GM23338 (cell line): ENCODE measurements around the gene KRTAP12-1. TPM values are rescaled to one million over a fixed set of nuclear protein-coding genes. Genes with fewer than 3 reads are reported as not detected.

ENCODE experiments used
- ATAC-seq: fragments of 200-7000 bp; cut with Tn5 transposase; 3 replicates; pipeline ENCODE4 v1.9.1; 2020
- DNase-seq: peaks from one replicate; pipeline ENCODE4 v3.0.0-alpha.2; 2015; ENCODE audit warnings: low spot score
- H2AFZ ChIP-seq: fragments of 200-600 bp; sonication (generic); 2 replicates; pipeline ENCODE4 v1.8.0; 2016; ENCODE audit warnings: antibody characterized with exemption, mild to moderate bottlenecking, moderate library complexity
- H3F3A ChIP-seq: fragments of 200-600 bp; sonication (generic); replicated peaks from 2 replicates; pipeline ENCODE4 v1.8.0; 2017; ENCODE audit warnings: antibody characterized with exemption, mixed run types, low read depth
- H3K27ac ChIP-seq: fragments of 200-600 bp; sonication (generic); 2 replicates; pipeline ENCODE4 v1.6.1; 2016; ENCODE audit warnings: low read depth
- H3K27me3 ChIP-seq: fragments of 200-600 bp; sonication (generic); 2 replicates; pipeline ENCODE4 v1.8.0; 2016; ENCODE audit warnings: mild to moderate bottlenecking, mixed run types, moderate library complexity; ENCODE audit not compliant: insufficient read depth
- H3K36me3 ChIP-seq: fragments of 200-600 bp; sonication (generic); 2 replicates; pipeline ENCODE4 v1.8.0; 2016; ENCODE audit warnings: mild to moderate bottlenecking; ENCODE audit not compliant: insufficient read depth
- H3K4me1 ChIP-seq: fragments of 200-600 bp; sonication (generic); 2 replicates; pipeline ENCODE4 v1.8.0; 2016; ENCODE audit warnings: mild to moderate bottlenecking, moderate library complexity; ENCODE audit not compliant: insufficient read depth
- H3K4me2 ChIP-seq: fragments of 200-600 bp; sonication (generic); 2 replicates; pipeline ENCODE4 v1.7.1; 2017; ENCODE audit warnings: mixed run types
- H3K4me3 ChIP-seq: fragments of 200-600 bp; sonication (generic); 2 replicates; pipeline ENCODE4 v1.6.1; 2016; ENCODE audit warnings: mixed run types
- H3K79me2 ChIP-seq: fragments of 200-600 bp; sonication (generic); replicated peaks from 2 replicates; pipeline ENCODE4 v1.8.0; 2017; ENCODE audit warnings: mild to moderate bottlenecking; ENCODE audit not compliant: insufficient read depth
- H3K9me2 ChIP-seq: fragments of 200-600 bp; sonication (generic); 2 replicates; pipeline ENCODE4 v1.8.0; 2017; ENCODE audit not compliant: insufficient read depth
- H4K20me1 ChIP-seq: fragments of 200-600 bp; sonication (generic); replicated peaks from 2 replicates; pipeline ENCODE4 v1.8.0; 2017; ENCODE audit warnings: mild to moderate bottlenecking; ENCODE audit not compliant: insufficient read depth
- H3K27ac Mint-ChIP-seq: 2 replicates; pipeline ENCODE4 v1.8.0; 2020; ENCODE audit warnings: inconsistent platforms, mild to moderate bottlenecking, moderate library complexity, mixed read lengths
- H3K27me3 Mint-ChIP-seq: 3 replicates; pipeline ENCODE4 v1.8.0; 2022; ENCODE audit warnings: low read depth, mild to moderate bottlenecking, moderate library complexity, mixed read lengths, inconsistent platforms; ENCODE audit not compliant: insufficient read depth, poor library complexity
- H3K36me3 Mint-ChIP-seq: 3 replicates; pipeline ENCODE4 v1.8.0; 2021; ENCODE audit warnings: low read depth, mild to moderate bottlenecking, inconsistent platforms, moderate library complexity, mixed read lengths
- H3K4me1 Mint-ChIP-seq: 3 replicates; pipeline ENCODE4 v1.8.0; 2020; ENCODE audit warnings: mild to moderate bottlenecking, inconsistent platforms, mixed read lengths
- H3K4me3 Mint-ChIP-seq: 3 replicates; pipeline ENCODE4 v1.8.0; 2021; ENCODE audit warnings: moderate library complexity, mild to moderate bottlenecking, inconsistent platforms, mixed read lengths
- H3K9me3 Mint-ChIP-seq: 3 replicates; pipeline ENCODE4 v1.8.0; 2020; ENCODE audit warnings: moderate library complexity, mild to moderate bottlenecking, inconsistent platforms, mixed read lengths
- CREB1 ChIP-seq: fragments of 250-450 bp; sonication (Bioruptor Pico); IDR thresholded peaks from 2 replicates; pipeline ENCODE4 v1.5.0; 2020; ENCODE audit warnings: low read depth, mild to moderate bottlenecking, moderate library complexity
- ETS1 ChIP-seq: IDR thresholded peaks from 2 replicates; pipeline ENCODE4 v1.6.1; 2016; ENCODE audit warnings: antibody characterized with exemption
- EZH2 ChIP-seq: fragments of 200-600 bp; sonication (generic); IDR thresholded peaks from one replicate; pipeline ENCODE4 v1.8.0; 2017; ENCODE audit warnings: antibody characterized with exemption, mild to moderate bottlenecking, low read depth; ENCODE audit not compliant: unreplicated experiment
- EZH2phosphoT487 ChIP-seq: fragments of 200-600 bp; sonication (generic); IDR thresholded peaks from one replicate; pipeline ENCODE4 v1.8.1; 2018; ENCODE audit warnings: antibody characterized with exemption; ENCODE audit not compliant: unreplicated experiment
- NANOG ChIP-seq: IDR thresholded peaks from 2 replicates; pipeline ENCODE4 v1.6.1; 2016; ENCODE audit warnings: antibody characterized with exemption, borderline replicate concordance
- POLR2AphosphoS5 ChIP-seq: IDR thresholded peaks from 2 replicates; pipeline ENCODE4 v1.6.1; 2016; ENCODE audit warnings: antibody characterized with exemption, low read depth
- REST ChIP-seq: IDR thresholded peaks from one replicate; pipeline ENCODE4 v1.6.1; 2018; ENCODE audit warnings: antibody characterized with exemption; ENCODE audit not compliant: unreplicated experiment
- STAT1 ChIP-seq: IDR thresholded peaks from one replicate; pipeline ENCODE4 v1.6.1; 2016; ENCODE audit warnings: antibody characterized with exemption; ENCODE audit not compliant: unreplicated experiment
- ZNF114 ChIP-seq: fragments of 250-450 bp; sonication (Bioruptor Pico); IDR thresholded peaks from 2 replicates; pipeline ENCODE4 v1.5.0; 2020; ENCODE audit warnings: mild to moderate bottlenecking, moderate library complexity
- ZNF462 ChIP-seq: fragments of 250-450 bp; sonication (Bioruptor Pico); IDR thresholded peaks from 2 replicates; pipeline ENCODE4 v1.5.0; 2020; ENCODE audit warnings: mild to moderate bottlenecking, moderate library complexity
- polyA plus RNA-seq: library from polyadenylated mRNA; unstranded; fragments of >200 nt; fragmentation: Nextera tagmentation; extraction: Ambion mirVana; gene quantifications from 2 replicates; pipeline ENCODE4 v1.2.1, GENCODE V29; 2016
- total RNA-seq: library from RNA; depleted of rRNA; stranded (reverse); fragments of >200 nt; shearing (Covaris generic); gene quantifications from 2 replicates; pipeline ENCODE4 v1.2.3, GENCODE V29; 2014

Gene KRTAP12-1
- total and polyA plus RNA-seq, 2 experiments from 2014 or later, result not detected

GRCh38 chr21:44653123-44653522 lies 28.8 kb downstream of the KRTAP12-1 start:
- DNase-seq (peak; percentile 47), ATAC-seq (peak; percentile 32; the same call in 2 of the 3 replicates)
- H3K36me3 Mint-ChIP-seq, result peaks cover 9% of the 10 kb centered on the region; the same call in 2 of the 3 replicates
- no peak overlapping the region for H3K4me3 ChIP-seq
- no peak overlapping the region for H3K27ac Mint-ChIP-seq
- no peaks in the 10 kb centered on the region for H3K27me3 ChIP-seq
- H3K4me1 ChIP-seq, result 0 out of 2 replicates have a peak, but pooled peaks cover 1% of the 10 kb centered on the region
- H3K9me3 Mint-ChIP-seq, result peaks cover 18% of the 10 kb centered on the region
- H4K20me1 ChIP-seq, result no peaks in the 10 kb centered on the region
- no peaks in the 10 kb centered on the region for H3K79me2 ChIP-seq
- H3K9me2 ChIP-seq, result no peaks in the 10 kb centered on the region
- H3K27me3 Mint-ChIP-seq, result peaks cover 14% of the 10 kb centered on the region
- no peak overlapping the region for H3K4me2 ChIP-seq
- no peaks in the 10 kb centered on the region; the same call in 1 of the 3 replicates for H3K4me1 Mint-ChIP-seq
- no peak overlapping the region for H3K4me3 Mint-ChIP-seq
- H2AFZ ChIP-seq, result no peak overlapping the region
- H3K27ac ChIP-seq, result no peak overlapping the region
- TF ChIP-seq NANOG (no peak), REST (no peak), EZH2phosphoT487 (no peak), POLR2AphosphoS5 (no peak), CREB1 (CRISPR knock-in tag) (no peak), ZNF462 (no peak), STAT1 (no peak), ZNF114 (no peak), ETS1 (no peak), EZH2 (no peak)
- H3K36me3 ChIP-seq, result no peaks in the 10 kb centered on the region
- H3F3A ChIP-seq, result no peaks in the 10 kb centered on the region
